ENCODE data around the gene STX8.

STX8 gene

DNA sequence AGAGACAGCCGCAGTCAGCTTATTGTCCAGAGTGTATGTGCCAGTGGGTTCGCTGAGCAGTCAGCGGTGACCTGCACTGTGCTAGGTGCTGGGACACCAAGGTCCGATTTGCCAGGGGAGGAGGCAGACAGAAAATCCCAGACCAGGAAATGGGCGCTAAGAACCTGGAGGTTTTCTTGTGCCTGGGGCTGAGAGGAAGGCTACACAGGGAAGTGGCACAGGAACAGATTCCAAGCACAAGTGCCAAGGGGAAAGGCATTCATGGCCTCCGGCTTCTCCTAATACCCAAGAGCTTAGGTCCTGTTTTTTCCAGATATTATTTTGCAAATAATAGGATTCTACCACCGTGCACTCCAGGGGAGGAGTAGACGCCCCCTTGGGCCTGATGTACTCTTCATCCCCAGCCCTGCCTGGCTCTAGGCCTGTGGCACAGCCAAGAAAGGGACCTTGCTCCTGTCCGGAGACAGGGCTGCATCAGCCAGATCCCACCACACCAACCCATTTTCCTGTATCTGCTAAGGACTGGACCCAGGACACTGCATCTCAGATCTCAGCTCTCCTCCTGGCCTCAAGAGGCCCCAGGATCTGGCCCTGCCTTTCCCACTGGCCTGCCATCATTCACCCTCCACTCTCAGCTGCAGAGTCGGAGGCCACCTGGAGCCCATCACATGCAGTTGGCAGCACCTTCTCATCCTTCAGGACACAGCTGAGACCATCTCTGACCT is 367.1 kb downstream of the STX8 start:
- DNase-seq (ENCODE audit: low spot score), result no peak

DNA sequence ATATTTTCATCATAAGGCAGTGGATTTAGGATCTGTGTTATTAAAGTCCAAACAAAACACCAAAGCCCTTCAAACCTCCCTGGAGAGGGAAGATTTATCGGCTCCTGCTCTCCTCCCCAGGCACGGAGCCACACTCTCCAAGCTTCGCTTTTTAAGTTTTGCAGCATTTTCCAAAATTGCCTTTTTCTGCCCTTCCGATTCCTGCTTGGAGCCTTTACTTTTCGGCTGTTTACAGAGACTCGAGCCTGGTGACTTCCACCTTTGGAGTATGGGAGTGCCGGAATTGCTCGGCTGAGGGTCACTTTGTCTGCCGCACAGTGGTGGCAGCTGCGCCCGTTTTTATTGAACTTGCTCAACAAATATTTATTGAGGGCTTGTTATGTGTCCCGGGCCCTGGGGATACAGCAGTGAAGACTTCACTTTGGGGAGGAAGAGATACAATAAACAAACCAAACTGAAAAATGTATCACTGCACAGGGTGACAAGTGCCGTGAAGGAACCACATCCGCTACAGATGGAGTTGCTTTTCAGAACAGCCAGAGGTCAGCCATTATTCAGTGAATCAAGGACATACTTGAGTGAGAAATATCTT is 368.8 kb downstream of the STX8 start:
- no peak for DNase-seq (ENCODE audit: low spot score)

DNA sequence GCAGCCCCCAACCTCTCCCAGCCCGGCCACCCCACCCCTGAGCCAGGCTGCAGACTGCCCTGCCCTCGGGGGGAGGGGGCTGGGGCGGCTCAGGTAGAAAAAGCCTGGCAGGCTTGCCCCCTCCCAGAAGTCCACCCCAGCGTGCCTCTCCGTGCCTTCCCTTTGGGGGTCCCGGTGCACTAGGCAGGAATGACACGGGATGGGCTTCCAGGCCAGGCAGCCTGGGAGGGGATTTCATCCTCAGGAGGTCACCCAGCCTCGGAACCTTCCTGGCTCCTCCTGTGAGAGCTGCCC is 369.3 kb downstream of the STX8 start:
- DNase-seq (ENCODE audit: low spot score), result no peak

DNA sequence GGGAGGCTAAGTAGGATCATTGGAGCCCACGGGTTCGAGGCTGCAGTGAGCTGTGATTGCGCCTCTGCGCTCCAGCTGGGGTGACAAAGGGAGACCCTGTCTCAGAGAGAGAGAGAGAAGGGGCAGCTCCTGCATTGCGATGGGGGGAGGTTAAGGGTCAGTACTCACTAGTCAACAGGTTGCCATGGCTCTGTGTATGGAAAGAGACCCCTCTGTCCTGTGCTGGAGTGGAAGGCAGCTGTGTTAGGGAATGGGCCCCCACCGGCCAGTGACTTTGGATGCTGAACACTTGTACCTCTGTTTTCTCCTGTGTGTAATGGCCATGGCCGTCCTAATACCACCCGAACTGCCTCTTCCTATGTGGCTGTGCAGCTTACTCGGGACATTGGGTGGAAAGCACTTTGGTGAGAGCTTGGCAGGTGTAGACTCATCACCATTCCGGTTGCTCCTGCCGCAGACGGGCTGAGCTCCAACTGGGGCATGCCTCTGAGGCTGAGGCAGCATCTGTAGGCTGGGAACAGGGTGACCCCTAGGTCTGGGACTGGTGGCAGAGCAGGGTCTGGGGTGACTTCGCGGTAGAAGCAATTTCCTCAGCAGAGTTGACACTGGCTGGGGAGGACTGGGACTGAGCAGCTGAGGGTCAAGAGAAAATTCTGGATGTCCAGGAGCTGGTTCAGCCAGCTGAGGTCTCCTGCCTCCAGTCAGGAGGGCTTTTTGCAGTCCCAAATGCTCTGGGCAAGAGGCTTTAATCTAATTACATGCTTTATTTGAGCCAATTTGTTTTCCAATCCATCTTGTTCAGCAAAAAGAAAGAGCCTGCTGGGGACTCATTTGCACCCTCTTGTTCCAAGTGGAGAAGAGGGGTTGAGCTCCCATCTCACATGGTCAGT is 369.9 kb downstream of the STX8 start:
- DNase-seq (ENCODE audit: low spot score), result no peak

DNA sequence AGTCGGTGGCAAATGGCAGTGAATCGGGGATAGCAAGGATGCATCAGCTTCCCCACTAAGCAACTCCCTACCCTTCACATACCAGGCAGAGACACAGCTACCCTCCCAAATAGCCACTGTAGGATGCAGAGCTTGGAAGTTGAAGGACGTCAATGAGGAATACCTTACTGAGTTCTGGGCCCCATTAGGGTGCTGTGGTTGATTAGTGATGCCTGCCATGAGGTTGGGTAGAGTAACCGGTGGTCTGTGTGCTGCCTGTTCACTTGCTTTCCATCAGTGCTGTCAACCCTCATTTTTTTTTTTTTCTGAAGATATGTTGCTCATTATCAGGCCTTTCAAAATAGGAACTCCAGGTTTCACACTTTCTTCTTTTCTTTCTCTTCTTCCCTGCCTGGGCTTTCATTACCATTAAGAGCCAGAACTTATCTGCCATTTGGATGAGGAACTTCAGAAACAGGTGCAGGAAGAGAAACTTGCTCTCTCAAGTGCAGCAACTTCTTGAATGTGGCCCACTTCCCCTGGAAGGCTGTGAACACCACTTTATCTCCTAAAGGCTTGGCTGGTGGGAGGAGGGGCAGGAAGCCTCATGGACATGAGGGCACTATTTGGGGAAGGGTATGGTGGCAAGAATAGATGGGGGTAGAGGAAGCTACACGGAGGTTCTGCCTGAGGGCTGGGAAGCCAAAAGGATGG is 370.8 kb downstream of the STX8 start:
- DNase-seq (ENCODE audit: low spot score), result peak; percentile 21

DNA sequence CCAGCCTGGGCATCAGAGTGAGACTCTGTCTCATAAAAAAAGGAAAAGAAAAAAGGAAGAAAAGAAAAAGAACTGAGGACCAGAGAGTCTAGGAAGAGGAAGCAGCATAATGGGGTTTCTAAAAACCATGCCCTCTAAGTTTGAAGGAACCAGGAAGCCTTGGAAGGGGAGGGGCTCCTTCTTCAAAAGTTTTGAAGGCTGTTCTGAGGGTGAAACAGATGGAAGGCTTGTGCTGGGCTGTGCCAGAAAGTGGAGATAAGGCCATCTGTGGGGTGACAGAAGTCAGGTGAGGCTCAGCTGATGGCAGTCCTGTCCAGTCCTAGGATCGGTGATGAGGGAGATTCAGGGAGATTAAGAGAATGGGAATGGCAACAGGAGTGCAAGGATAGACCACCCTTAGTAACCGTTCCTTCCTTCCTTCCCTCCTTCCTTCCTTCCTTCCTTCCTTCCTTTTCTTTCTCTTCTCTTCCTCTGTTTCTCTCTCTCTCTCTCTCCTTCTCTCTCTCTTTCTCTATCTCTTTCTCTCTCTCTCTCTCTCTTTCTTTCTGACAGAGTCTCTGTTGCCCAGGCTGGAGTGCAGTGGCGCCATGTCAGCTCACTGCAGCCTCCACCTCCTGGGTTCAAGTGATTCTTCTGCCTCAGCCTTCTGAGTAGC is 371.7 kb downstream of the STX8 start:
- DNase-seq (ENCODE audit: low spot score), result no peak

DNA sequence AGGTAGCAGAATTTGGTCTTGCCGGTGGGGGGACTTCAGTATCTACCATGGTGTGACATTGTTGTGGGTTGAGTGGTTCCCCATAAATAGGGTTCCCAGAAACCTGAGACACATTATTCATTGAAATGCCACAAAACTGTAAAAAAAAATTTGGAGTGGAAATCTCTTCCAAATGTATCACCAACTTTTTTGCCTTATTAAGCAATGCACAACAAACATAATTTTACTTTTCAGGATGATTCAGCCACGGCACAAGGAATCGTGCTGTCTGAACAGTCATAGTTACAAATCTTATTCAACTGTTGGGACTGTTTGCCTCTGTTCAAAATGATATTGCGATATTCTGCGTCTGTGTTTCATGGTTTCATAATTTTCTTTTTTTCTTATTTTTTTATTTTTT is 373.1 kb downstream of the STX8 start:
- no peak for DNase-seq (ENCODE audit: low spot score)

DNA sequence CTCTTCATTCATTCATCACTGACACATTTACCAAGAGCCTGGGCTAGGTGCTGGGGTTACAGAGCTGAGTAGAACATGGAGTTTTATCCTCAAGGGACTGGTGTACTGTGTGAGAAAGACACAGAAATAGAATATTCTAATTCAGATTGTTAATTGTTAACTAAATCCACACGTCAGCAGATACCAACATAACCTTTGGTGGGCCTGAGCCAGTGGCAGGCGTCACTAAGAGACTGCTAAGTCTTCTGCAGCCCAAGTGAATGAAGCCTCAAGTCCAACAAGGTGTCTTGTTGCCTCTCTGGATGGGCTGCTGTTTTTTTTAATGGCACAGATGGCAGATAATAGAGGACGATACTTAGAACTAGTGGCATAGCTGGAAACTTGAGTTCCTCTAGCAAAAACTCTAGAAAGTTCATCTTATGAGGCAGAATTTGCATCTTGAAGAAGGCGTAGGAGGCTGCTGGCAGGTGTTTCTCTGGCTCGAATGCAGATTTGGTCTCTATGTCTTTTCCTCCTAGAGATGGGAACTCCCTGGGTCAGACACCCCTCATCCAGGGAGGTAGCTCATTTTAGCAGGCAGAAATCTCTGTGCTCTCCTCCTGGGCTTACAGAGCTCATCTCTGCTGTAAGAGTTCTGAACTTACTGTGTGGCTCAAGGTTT is 374.8 kb downstream of the STX8 start:
- no peak for DNase-seq (ENCODE audit: low spot score)

Data from globus pallidus (tissue), 1 donor.